ENCODE results near the gene GDPD1.
"Not testable (repeated sequence)": the region's sequence is repeated elsewhere in the genome, so short reads cannot be mapped to it uniquely, and the experiment has no call there.

Gene GDPD1

DNA sequence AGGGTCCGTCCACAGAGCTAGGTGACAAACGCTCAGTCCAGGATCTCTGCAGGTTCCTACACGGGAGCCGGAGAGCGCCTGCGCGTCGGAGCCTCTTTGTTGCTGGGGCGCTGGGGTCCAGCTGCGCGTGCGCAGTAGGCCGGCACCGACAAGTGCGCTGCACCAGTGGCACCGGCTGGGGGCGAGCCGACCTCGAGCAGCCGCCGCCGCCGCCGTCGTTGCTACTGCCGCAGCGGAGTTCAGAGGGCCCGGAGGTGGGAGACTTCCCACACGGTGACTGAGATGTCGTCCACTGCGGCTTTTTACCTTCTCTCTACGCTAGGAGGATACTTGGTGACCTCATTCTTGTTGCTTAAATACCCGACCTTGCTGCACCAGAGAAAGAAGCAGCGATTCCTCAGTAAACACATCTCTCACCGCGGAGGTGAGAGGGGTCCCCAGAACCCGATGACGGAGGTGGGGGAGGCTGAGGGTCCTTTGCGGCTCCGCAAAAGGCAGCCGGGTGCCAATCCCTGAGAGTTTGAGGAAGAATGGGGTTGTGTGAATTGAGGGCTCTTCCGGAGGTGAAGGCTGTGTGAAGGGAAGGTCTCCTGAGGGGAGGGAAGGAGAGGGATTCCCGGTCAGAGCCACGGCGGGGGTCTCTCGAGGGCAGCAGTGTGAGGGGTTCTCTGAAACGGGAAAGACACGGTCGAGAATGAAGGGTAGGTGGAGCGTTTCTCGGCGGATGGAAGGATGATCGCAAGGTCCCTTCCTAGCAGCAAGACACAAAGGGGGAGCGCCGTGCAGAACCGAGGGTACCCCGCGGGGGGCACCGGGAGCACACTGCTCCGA lies at the start of gene GDPD1:
Gene GDPD1, plus strand, starts transcription at position 184 of the 831 bp plus-strand sequence. Its CDS starts 99 bp downstream, at position 283.
- Histone ChIP-seq H3K4me3 (ENCODE audit: low read length) (peak within 1 kb of the TSS; percentile 71), H3K36me3 (ENCODE audit: control insufficient read depth, insufficient read depth, low read length) (no peaks in the 10 kb centered on the region), H3K9ac (ENCODE audit: low read length) (peak within 1 kb of the TSS; percentile 26), H3K4me1 (ENCODE audit: control insufficient read depth, insufficient read depth, low read length) (no peaks in the 10 kb centered on the region), H3K27me3 (ENCODE audit: control insufficient read depth, insufficient read depth, low read length) (no peaks in the 10 kb centered on the region), H3K27ac (ENCODE audit: low read depth, low read length) (peak within 1 kb of the TSS; percentile 60)

DNA sequence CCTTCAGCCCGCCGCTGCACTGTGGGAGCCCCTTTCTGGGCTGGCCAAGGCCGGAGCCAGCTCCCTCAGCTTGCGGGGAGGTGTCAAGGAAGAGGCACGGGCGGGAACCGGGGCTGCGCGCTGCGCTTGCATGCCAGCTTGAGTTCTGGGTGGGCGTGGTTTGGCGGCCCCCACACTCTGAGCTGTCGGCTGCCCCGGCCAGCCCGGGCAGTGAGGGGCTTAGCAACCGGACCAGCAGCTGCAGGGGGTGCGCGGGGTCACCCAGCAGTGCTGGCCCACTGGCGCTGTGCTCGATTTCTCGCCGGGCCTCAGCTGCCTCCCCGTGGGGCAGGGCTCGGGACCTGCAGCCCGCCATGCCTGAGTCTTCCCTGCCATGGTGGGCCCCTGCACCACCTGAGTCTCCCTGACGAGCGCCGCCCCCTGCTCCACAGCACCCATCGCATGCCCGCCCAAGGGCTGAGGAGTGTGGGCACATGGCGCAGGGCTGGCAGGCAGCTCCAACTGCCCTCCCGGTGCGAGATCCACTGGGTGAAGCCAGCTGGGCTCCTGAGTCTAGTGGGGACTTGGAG lies 47.8 kb upstream of the GDPD1 start:
- H3K36me3 ChIP-seq (ENCODE audit: control insufficient read depth, insufficient read depth, low read length), result no peaks in the 10 kb centered on the region
- no peaks in the 10 kb centered on the region for H3K4me1 ChIP-seq (ENCODE audit: control insufficient read depth, insufficient read depth, low read length)
- H3K27me3 ChIP-seq (ENCODE audit: control insufficient read depth, insufficient read depth, low read length), result no peaks in the 10 kb centered on the region
- H3K9ac ChIP-seq (ENCODE audit: low read length), result no peak overlapping the region
- H3K4me3 ChIP-seq (ENCODE audit: low read length), result no peak overlapping the region
- no peak overlapping the region for H3K27ac ChIP-seq (ENCODE audit: low read depth, low read length)

DNA sequence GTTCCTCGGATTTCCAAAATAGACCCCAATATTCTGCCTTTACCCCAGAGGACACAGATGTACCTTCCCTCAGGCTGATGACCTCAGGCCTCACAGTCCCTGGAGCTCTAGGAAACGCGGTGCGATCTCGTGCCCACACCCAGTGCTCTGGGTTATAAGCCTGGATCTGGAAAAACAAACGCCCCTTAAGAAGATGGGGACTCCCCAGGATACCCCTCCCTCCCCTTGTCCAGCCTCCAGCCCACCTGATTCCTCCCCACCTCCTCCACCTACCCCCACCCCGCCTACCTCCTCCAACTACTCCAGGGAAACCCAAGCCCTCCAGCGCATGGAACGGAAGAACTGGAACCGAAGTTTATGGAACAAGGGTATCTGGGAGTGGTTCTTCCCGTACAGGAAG lies 45.6 kb upstream of the GDPD1 start:
- Histone ChIP-seq H3K4me3 (ENCODE audit: low read length) (no peak overlapping the region), H3K4me1 (ENCODE audit: control insufficient read depth, insufficient read depth, low read length) (no peaks in the 10 kb centered on the region), H3K27ac (ENCODE audit: low read depth, low read length) (no peak overlapping the region), H3K36me3 (ENCODE audit: control insufficient read depth, insufficient read depth, low read length) (no peaks in the 10 kb centered on the region), H3K27me3 (ENCODE audit: control insufficient read depth, insufficient read depth, low read length) (no peaks in the 10 kb centered on the region), H3K9ac (ENCODE audit: low read length) (no peak overlapping the region)

DNA sequence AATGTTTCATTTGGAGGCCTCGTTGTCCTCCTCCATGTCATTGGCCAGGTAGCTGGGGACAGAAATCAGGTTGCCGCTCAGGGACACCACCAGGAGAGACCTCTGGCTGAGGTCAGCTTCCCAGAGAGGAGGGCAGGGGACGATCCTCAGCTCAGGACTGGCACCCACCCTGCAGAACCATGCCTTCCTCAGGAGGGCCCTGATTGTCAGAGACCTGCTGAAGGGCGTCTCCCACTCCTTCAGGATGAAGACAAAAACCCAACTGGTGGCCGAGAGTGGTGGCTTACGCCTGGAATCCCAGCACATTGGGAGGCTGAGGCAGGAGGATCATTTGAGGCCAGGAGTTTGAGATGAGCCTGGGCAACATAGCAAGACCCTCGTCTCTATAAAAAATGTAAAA lies 45.2 kb upstream of the GDPD1 start:
- H3K36me3 ChIP-seq (ENCODE audit: control insufficient read depth, insufficient read depth, low read length), result no peaks in the 10 kb centered on the region
- no peaks in the 10 kb centered on the region for H3K27me3 ChIP-seq (ENCODE audit: control insufficient read depth, insufficient read depth, low read length)
- no peak overlapping the region for H3K4me3 ChIP-seq (ENCODE audit: low read length)
- no peak overlapping the region for H3K27ac ChIP-seq (ENCODE audit: low read depth, low read length)
- no peaks in the 10 kb centered on the region for H3K4me1 ChIP-seq (ENCODE audit: control insufficient read depth, insufficient read depth, low read length)
- no peak overlapping the region for H3K9ac ChIP-seq (ENCODE audit: low read length)

DNA sequence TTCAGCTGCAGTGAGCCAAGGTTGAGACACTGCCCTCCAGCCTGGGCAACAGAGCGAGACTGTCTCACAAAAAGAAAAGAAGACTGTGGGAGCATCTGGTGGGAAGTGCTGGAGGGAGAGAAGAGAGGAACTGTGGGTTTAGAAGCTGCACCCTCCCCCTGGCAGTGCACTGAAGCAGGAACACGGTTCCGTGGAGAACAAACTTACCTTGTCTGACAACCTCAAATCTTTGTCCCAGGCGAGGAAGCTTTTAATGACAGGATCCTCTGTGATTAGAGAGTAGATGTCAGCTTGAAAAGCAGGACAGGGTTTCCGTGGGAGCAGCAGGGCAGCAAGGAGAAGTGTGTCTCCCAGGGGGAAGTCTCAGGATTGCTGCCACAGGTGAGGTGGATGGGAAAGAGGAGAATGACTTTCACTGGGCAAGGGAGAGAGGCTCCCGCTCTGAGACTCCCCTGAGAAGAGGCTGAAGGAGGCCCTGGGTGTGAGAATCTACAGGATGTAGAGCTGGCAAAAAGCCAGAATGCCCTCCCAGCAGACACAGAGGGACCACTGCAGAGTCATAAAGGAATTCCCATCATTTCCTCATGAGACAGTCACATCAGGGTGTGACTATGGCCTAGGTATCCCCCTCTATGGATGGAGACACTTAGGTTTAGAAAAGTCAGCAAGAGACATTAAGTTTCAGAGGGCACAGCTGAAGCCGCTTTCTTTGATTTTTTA lies 41.9 kb upstream of the GDPD1 start:
- no peak overlapping the region for H3K4me3 ChIP-seq (ENCODE audit: low read length)
- H3K36me3 ChIP-seq (ENCODE audit: control insufficient read depth, insufficient read depth, low read length), result no peaks in the 10 kb centered on the region
- H3K27me3 ChIP-seq (ENCODE audit: control insufficient read depth, insufficient read depth, low read length), result no peaks in the 10 kb centered on the region
- no peak overlapping the region for H3K9ac ChIP-seq (ENCODE audit: low read length)
- no peaks in the 10 kb centered on the region for H3K4me1 ChIP-seq (ENCODE audit: control insufficient read depth, insufficient read depth, low read length)
- H3K27ac ChIP-seq (ENCODE audit: low read depth, low read length), result no peak overlapping the region

DNA sequence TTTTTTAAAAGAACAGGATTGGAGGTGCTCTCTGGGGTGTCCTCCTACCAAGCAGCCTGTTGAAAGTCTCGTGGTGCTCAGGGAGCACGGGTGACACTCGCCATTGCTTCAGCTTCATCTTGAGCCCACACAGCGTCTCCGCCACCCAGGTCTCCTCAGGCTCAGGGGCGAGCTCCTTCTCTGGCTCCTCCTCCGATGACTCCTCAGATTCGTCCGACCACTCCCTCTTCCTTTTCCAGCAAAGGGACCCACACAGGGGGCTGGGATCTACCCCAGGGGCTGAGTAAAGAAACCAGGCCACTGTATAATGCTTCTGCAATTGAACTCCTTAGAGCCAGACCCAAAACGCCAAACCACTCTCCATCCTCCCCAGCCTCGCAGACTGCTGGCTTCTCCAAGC lies 40.7 kb upstream of the GDPD1 start:
- H3K27ac ChIP-seq (ENCODE audit: low read depth, low read length); H3K36me3 ChIP-seq (ENCODE audit: control insufficient read depth, insufficient read depth, low read length); H3K9ac ChIP-seq (ENCODE audit: low read length); H3K4me3 ChIP-seq (ENCODE audit: low read length); H3K27me3 ChIP-seq (ENCODE audit: control insufficient read depth, insufficient read depth, low read length); H3K4me1 ChIP-seq (ENCODE audit: control insufficient read depth, insufficient read depth, low read length): not testable (repeated sequence)

DNA sequence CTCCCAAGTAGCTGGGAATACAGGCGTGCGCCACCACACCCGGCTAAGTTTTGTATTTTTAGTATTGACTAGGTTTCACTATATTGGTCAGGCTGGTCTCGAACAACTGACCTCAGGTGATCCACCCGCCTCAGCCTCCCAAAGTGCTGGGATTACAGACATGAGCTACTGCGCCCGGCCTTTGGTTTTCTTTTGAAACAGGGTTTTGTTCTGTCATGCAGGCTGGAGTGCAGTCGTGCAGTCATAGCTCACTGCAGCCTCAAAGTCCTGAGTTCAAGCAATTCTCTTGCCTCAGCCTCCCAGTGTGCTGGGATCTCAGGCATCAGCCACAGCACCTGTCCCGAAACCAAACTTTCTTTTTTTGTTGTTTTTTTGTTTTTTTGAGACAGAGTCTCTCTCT lies 39.7 kb upstream of the GDPD1 start:
- Histone ChIP-seq H3K27ac (ENCODE audit: low read depth, low read length) (no peak overlapping the region), H3K9ac (ENCODE audit: low read length) (no peak overlapping the region), H3K4me1 (ENCODE audit: control insufficient read depth, insufficient read depth, low read length) (no peaks in the 10 kb centered on the region), H3K27me3 (ENCODE audit: control insufficient read depth, insufficient read depth, low read length) (no peaks in the 10 kb centered on the region), H3K36me3 (ENCODE audit: control insufficient read depth, insufficient read depth, low read length) (no peaks in the 10 kb centered on the region), H3K4me3 (ENCODE audit: low read length) (no peak overlapping the region)

DNA sequence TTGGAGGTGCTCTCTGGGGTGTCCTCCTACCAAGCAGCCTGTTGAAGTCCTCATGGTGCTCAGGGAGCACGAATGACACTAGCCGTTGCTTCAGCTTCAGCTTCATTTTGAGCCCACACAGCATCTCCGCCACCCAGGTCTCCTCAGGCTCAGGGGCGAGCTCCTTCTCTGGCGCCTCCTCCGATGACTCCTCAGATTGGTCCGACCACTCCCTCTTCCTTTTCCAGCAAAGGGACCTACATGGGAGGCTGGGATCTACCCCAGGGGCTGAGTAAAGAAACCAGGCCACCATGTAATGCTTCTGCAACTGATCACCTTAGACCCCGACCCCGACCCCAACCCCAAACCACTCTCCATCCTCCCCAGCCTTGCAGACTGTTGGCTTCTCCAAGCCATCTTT lies 38.8 kb upstream of the GDPD1 start:
- Histone ChIP-seq H3K4me1 (ENCODE audit: control insufficient read depth, insufficient read depth, low read length) (no peaks in the 10 kb centered on the region), H3K4me3 (ENCODE audit: low read length) (no peak overlapping the region), H3K27ac (ENCODE audit: low read depth, low read length) (no peak overlapping the region), H3K27me3 (ENCODE audit: control insufficient read depth, insufficient read depth, low read length) (no peaks in the 10 kb centered on the region), H3K9ac (ENCODE audit: low read length) (no peak overlapping the region), H3K36me3 (ENCODE audit: control insufficient read depth, insufficient read depth, low read length) (no peaks in the 10 kb centered on the region)

DNA sequence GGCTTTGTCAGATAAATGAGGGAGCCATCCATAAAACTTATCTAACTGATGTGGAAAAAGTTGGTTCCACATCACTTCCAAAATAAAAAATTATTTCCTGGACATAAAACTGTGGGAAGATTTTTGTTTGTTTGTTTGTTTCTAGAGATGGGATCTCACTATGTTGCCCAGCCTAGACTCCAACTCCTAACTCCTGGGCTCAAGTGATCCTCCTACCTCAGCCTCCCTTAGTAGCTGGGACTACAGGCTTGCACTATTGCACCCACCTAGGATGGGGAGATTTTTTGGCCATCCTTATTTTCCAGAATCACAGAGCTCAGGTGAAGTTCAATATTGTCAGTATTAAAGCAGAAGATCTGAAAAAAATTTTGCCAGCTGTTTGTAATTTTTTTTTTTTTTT lies 34.3 kb upstream of the GDPD1 start:
- H3K27ac ChIP-seq (ENCODE audit: low read depth, low read length), result no peak overlapping the region
- H3K4me3 ChIP-seq (ENCODE audit: low read length), result no peak overlapping the region
- no peaks in the 10 kb centered on the region for H3K27me3 ChIP-seq (ENCODE audit: control insufficient read depth, insufficient read depth, low read length)
- no peaks in the 10 kb centered on the region for H3K36me3 ChIP-seq (ENCODE audit: control insufficient read depth, insufficient read depth, low read length)
- H3K9ac ChIP-seq (ENCODE audit: low read length), result no peak overlapping the region
- H3K4me1 ChIP-seq (ENCODE audit: control insufficient read depth, insufficient read depth, low read length), result no peaks in the 10 kb centered on the region

DNA sequence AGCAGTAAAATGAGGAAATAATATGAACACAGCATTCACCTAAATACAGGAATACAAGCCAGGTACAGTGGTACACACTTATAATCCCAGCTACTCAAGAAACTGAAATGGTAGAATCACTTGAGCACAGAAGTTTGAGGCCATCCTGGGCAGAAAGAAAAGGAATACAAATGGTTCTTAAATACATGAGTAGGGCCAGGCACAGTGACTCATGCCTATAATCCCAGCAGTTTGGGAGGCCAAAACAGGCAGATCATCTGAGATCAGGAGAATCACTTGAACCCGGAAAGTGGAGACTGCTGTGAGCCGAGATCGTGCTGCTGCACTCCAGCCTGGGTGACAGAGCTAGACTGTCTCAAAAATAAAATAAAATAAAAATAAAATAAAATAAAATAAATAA lies 33.5 kb upstream of the GDPD1 start:
- no peaks in the 10 kb centered on the region for H3K4me1 ChIP-seq (ENCODE audit: control insufficient read depth, insufficient read depth, low read length)
- no peaks in the 10 kb centered on the region for H3K27me3 ChIP-seq (ENCODE audit: control insufficient read depth, insufficient read depth, low read length)

DNA sequence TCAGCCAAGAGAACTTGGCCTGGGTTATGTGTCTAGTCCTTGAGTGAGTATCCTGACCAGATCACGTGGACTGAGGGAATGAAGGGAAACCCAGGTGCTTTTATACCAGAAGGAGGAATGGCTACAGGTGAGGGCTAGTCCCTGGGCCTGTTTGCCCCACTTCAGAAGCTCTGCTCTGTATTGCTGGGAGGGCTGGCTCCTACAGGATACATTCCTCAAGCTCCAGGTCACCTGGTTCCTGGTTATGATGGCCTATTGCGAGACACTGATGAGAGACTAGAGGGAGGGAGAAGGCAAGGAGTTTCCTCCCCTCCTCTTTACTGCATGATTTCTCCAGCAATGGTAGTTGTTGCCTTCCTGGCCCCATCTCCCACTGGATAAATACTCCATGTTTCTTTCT lies 29.5 kb upstream of the GDPD1 start:
- no peak overlapping the region for H3K27ac ChIP-seq (ENCODE audit: low read depth, low read length)
- no peak overlapping the region for H3K4me3 ChIP-seq (ENCODE audit: low read length)
- H3K9ac ChIP-seq (ENCODE audit: low read length), result no peak overlapping the region
- H3K36me3 ChIP-seq (ENCODE audit: control insufficient read depth, insufficient read depth, low read length), result no peaks in the 10 kb centered on the region
- no peaks in the 10 kb centered on the region for H3K4me1 ChIP-seq (ENCODE audit: control insufficient read depth, insufficient read depth, low read length)
- no peaks in the 10 kb centered on the region for H3K27me3 ChIP-seq (ENCODE audit: control insufficient read depth, insufficient read depth, low read length)

More for the DNA sequence above, 33.5 kb upstream of the GDPD1 start:
- H3K4me3 ChIP-seq (ENCODE audit: low read length), result no peak overlapping the region
- H3K9ac ChIP-seq (ENCODE audit: low read length), result no peak overlapping the region
- H3K36me3 ChIP-seq (ENCODE audit: control insufficient read depth, insufficient read depth, low read length), result no peaks in the 10 kb centered on the region
- H3K27ac ChIP-seq (ENCODE audit: low read depth, low read length), result no peak overlapping the region

DNA sequence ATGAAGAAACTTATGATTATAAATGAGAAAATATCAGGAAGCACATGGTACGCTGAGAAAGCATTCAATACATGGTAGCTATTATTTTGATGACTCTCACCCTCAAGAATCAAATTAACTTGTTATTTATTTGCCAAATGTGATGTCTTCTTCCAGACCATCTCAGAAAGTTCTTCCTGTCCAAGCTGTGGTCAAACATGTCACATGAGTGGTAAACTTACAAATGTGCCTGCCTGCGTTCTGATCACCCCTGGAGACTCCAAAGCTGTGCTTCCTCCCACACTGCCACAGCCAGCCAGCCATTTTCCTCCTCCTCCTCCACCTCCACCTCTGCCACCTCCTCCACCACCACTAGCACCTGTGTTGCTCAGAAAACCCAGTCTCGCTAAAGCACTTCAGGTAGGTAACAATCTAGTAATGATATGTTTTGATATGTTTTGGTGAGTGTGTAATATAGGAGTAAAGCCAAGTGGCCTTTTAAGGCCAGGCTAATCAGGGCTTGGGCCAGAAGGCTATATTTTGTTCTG lies 26.9 kb upstream of the GDPD1 start:
- Histone ChIP-seq H3K27me3 (ENCODE audit: control insufficient read depth, insufficient read depth, low read length) (no peaks in the 10 kb centered on the region), H3K9ac (ENCODE audit: low read length) (no peak overlapping the region), H3K36me3 (ENCODE audit: control insufficient read depth, insufficient read depth, low read length) (no peaks in the 10 kb centered on the region), H3K4me1 (ENCODE audit: control insufficient read depth, insufficient read depth, low read length) (no peaks in the 10 kb centered on the region), H3K27ac (ENCODE audit: low read depth, low read length) (no peak overlapping the region), H3K4me3 (ENCODE audit: low read length) (no peak overlapping the region)
